Activated T-helper 9 cell treated with anti-CD3 and anti-CD28 coated beads, Interleukin-2, amount 50 U/mL, for 16 hours (primary cell): ENCODE measurements around the gene PCDHA7.
"Not testable (repeated sequence)": the region's sequence is repeated elsewhere in the genome, so short reads cannot be mapped to it uniquely, and the experiment has no call there.

Source experiments
- DNase-seq: peaks from one replicate; pipeline ENCODE4 v3.0.0-alpha.2; 2020; ENCODE audit warnings: low read depth

PCDHA7 gene

DNA sequence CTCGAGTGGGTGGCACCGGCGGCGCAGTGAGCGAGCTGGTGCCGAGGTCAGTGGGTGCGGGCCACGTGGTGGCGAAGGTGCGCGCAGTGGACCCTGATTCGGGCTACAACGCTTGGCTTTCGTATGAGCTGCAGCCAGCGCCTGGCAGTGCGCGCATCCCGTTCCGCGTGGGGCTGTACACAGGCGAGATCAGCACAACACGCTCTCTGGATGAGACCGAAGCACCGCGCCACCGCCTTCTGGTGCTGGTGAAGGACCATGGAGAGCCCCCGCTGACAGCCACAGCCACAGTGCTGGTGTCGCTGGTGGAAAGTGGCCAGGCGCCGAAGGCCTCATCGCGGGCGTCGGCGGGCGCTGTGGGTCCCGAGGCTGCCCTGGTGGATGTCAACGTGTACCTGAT, 10.6 kb upstream of the PCDHA7 start:
- no peak for DNase-seq

GRCh38 chr5:140827704-140828361, 6.2 kb upstream of the PCDHA7 start, which contains the start of gene PCDHA6:
Gene PCDHA6 (plus strand): TSS chr5:140827960. CDS start chr5:140828092, 132 bp downstream.
- DNase-seq: no peak

DNA sequence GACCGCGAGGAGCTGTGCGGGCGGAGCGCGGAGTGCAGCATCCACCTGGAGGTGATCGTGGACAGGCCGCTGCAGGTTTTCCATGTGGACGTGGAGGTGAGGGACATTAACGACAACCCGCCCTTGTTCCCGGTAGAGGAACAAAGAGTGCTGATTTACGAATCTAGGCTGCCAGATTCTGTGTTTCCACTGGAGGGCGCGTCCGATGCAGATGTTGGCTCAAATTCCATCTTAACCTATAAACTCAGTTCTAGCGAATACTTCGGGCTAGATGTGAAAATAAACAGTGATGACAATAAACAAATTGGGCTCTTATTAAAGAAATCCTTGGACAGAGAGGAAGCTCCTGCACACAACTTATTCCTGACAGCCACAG, 5.7 kb upstream of the PCDHA7 start:
- DNase-seq: no peak

DNA sequence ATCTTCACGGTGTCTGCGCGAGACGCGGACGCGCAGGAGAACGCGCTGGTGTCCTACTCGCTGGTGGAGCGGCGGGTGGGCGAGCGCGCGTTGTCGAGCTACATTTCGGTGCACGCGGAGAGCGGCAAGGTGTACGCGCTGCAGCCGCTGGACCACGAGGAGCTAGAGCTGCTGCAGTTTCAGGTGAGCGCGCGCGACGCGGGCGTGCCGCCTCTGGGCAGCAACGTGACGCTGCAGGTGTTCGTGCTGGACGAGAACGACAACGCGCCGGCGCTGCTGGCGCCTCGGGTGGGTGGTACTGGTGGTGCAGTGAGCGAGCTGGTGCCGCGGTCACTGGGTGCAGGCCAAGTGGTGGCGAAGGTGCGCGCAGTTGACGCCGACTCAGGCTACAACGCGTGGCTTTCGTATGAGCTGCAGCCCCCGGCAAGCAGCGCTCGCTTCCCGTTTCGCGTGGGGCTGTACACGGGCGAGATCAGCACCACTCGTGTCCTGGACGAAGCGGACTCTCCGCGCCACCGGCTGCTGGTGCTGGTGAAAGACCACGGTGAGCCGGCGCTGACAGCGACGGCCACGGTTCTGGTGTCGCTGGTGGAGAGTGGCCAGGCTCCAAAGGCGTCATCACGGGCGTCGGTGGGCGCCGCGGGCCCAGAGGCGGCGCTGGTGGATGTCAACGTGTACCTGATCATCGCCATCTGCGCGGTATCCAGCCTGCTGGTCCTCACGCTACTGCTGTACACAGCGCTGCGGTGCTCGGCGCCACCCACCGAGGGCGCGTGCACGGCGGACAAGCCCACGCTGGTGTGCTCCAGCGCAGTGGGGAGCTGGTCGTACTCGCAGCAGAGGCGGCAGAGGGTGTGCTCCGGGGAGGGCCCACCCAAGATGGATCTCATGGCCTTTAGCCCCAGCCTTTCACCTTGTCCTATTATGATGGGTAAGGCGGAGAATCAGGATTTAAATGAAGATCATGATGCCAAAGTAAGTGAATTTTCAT, 4.3 kb upstream of the PCDHA7 start:
- DNase-seq: not testable (repeated sequence)

DNA sequence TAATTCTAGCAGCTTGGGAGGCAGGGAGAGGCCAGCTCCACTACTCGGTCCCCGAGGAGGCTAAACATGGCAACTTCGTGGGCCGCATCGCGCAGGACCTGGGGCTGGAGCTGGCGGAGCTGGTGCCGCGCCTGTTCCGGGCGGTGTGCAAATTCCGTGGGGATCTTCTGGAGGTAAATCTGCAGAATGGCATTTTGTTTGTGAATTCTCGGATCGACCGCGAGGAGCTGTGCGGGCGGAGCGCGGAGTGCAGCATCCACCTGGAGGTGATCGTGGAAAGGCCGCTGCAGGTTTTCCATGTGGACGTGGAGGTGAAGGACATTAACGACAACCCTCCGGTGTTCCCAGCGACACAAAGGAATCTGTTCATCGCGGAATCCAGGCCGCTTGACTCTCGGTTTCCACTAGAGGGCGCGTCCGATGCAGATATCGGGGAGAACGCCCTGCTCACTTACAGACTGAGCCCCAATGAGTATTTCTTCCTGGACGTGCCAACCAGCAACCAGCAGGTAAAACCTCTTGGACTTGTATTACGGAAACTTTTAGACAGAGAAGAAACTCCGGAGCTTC, 455 bp downstream of the PCDHA7 start:
- not testable (repeated sequence) for DNase-seq

GRCh38 chr5:140835622-140836510, 1.8 kb downstream of the PCDHA7 start:
- DNase-seq: no peak

GRCh38 chr5:140840978-140841962, 7.2 kb downstream of the PCDHA7 start, which contains the start of gene PCDHA8:
Gene PCDHA8 (plus strand): TSS chr5:140841187. CDS start chr5:140841322, 135 bp downstream.
- no peak for DNase-seq

- no peak for DNase-seq
Observed at GRCh38 chr5:140842798-140843733, 9.0 kb downstream of the PCDHA7 start.

DNA sequence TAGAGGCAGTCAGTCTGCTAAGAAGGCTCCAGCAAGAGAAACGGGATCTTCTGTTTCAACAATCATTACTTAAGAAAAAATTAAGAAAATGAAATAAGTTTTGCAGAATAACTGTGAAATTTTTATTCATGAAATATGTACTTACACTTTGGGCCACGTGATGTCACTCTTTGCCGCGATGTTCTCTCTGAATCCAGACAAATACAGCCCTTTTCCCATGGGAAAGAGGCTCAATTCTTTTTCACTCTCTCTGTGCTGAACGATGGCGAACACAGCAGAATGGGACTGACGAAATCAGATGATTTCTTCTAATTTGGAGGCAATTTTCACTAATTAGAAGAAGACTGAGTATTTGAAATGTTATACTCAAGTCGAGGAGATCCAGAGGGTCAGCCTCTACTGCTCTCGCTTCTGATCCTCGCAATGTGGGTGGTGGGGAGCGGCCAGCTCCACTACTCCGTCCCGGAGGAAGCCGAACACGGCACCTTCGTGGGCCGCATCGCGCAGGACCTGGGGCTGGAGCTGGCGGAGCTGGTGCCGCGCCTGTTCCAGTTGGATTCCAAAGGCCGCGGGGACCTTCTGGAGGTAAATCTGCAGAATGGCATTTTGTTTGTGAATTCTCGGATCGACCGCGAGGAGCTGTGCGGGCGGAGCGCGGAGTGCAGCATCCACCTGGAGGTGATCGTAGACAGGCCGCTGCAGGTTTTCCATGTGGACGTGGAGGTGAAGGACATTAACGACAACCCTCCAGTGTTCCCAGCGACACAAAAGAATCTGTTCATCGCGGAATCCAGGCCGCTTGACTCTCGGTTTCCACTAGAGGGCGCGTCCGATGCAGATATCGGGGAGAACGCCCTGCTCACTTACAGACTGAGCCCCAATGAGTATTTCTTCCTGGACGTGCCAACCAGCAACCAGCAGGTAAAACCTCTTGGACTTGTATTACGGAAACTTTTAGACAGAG, 14.4 kb downstream of the PCDHA7 start, which contains the start of gene PCDHA9:
TSS of gene PCDHA9 (plus strand) at position 244 of the 964 bp plus-strand sequence. CDS start at position 358, 114 bp downstream.
- not testable (repeated sequence) for DNase-seq

GRCh38 chr5:140849831-140850634, 16.0 kb downstream of the PCDHA7 start:
- not testable (repeated sequence) for DNase-seq

DNA sequence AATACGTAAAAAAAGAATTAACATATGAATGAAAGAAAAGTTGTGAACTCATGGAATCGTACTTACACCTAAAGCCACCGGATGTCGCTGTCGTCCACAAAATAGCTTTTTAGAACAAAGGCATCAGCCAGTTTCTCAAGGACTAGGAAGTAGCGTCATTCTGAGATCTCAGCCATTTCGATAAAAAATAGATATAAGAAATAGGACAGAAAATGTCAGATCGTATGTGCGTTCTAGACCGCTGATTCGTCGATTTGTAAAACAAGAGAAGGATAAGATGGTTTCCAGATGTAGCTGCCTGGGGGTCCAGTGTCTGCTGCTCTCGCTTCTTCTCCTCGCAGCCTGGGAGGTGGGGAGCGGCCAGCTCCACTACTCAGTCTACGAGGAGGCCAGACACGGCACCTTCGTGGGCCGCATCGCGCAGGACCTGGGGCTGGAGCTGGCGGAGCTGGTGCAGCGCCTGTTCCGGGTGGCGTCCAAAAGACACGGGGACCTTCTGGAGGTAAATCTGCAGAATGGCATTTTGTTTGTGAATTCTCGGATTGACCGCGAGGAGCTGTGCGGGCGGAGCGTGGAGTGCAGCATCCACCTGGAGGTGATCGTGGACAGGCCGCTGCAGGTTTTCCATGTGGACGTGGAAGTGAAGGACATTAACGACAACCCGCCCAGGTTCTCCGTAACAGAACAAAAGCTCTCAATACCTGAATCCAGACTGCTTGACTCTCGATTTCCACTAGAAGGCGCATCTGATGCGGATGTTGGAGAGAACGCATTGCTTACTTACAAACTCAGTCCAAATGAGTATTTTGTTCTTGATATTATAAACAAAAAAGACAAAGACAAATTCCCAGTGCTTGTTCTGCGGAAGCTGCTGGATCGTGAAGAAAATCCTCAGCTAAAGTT, 22.0 kb downstream of the PCDHA7 start, which contains the start of gene PCDHA10:
TSS of gene PCDHA10 (plus strand) at position 126 of the 903 bp plus-strand sequence. CDS start at position 278, 152 bp downstream.
- DNase-seq: no peak

GRCh38 chr5:140857177-140857986, 23.3 kb downstream of the PCDHA7 start:
- no peak for DNase-seq

DNA sequence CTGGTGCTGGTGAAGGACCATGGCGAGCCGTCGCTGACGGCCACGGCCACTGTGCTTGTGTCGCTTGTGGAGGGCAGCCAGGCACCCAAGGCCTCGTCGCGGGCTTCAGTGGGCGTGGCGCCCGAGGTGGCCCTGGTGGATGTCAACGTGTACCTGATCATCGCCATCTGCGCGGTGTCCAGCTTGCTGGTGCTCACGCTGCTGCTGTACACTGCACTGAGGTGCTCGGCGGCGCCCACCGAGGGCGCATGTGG, 23.8 kb downstream of the PCDHA7 start:
- DNase-seq: no peak

DNA sequence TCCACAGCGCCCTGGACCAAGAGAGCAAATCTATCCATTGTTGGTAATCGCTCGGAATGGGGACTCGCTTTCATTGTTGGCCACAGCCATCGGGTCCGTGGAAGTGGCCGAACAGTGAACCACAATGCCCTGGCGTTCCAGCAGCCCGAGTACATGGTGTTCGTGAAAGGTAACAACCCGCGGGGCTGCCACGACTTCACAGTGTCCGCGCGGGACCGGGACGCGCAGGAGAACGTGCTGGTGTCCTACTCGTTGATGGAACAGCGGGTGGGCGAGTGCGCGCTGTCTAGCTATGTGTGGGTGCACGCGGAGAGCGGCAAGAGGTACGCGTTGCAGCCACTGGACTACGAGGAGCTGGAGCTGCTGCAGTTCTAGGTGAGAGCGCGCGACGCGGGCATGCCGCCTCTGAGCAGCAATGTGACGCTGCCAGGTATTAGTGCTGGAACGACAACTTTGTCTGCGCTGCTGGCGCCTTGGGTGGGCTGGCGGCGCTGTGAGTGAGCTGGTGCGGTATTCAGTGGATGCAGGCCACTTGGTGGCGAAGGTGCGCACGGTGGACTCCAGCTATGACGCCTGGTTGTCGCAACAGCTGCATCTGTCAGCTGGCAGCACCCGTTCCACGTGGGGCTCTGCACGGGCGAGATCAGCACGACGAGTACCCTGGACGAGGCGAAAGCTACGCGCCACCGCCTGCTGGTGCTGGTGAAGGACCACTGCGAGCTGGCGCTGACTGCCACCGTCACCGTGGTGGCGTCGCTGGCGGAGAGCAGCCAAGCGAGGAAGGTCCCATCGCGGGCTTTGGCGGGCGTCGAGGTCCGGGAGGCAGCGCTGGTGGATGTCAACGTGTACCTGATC, 28.6 kb downstream of the PCDHA7 start:
- no peak for DNase-seq
